ENCODE results near the gene TM9SF4.

Gene TM9SF4

DNA sequence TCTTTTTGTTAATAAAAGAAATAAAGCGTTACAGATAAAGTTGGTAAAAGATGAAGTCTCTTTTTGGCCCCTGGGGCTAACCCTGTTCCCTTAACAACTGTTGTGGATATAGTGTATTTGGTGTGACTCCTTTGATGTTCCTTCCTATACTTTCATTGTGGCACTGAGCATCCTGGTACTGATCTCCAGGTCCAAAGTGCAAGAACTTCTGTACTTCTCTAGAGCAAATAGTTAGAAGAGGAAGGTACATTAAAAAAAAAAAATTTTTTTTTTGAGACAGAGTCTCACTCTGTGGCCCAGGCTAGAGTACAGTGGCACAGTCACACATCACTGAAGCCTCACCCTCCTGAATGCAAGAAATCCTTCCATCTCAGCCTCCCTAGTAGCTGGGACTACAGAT, 104.4 kb downstream of the TM9SF4 start:
- DNase-seq = no peak

GRCh38 chr20:32215147-32215546, 105.6 kb downstream of the TM9SF4 start:
- no peak for DNase-seq

DNA sequence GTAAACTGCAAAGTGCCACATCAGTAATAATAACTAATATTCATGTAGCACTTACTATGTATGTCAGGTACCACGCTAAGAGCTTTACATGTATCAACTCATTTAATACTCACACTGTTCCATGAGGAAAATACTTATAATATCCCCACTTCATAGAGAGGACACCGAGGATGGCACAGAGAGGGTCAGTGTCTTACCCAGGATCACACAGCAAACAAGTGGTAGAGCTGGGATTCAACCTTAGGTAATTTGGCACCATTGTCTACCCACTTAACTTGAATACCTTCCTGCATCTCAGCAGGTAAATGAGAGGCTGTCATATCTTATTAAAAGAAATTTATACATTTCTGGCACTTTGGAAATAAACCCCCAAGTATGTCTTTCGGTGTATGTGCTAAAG, 106.2 kb downstream of the TM9SF4 start:
- no peak for DNase-seq

DNA sequence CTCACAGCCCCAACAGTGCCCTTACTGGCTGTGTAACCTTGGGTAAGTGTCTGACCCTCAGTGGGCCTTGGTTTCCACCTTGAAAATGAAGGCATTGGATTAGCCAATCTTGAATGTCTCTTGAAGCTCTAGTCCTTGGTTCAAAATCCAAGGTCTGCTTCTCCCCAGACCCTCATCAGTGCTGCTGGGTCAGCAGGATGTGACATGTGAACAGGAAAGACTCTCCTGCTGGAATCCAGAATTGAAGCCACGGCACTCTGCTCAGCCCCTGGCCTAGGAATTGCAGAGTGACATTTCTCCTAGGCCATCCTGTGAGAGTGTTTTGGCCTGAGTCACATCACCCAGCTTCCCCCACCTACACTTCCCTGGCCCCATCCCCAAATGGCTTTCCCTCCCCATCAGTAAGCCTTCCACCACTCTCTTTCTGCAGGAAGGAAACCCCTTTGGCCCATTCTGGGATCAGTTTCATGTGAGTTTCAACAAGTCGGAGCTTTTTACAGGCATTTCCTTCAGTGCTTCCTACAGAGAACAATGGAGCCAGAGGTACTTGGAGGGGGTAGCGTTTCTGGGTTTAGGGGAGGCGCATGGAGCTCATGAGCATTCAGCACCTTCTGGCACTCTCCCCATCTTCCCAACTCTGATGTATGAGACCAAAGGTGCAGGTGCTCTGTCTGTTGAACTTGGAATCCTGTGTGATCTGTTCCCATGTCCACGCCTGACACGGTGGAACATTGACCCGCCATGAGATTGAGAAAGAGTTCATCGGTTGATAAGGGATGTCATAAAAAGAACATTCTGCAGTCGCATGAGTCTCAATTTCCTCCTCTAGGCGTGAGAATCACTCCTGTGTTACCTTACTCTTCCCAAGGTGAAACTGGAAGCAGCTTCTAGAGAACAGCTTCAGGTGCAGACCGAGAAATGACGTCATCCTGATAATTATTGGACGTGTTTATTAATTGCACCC, 106.9 kb downstream of the TM9SF4 start:
- DNase-seq = no peak
